Suprapubic skin (tissue), 4 donors: ENCODE data around the gene CCL16. TPM values are rescaled to one million over a fixed set of nuclear protein-coding genes. Genes with fewer than 3 reads are reported as not detected.
"Not testable (repeated sequence)": the region's sequence is repeated elsewhere in the genome, so short reads cannot be mapped to it uniquely, and the experiment has no call there.

Experiments used
- DNase-seq, 2 donors: peaks; one replicate each; pipeline ENCODE4 v3.0.0-alpha.2; 2019; ENCODE audit warnings: low spot score in 2 of 2
- H3K27ac ChIP-seq: fragments of 200-600 bp; sonication (generic); one replicate; pipeline ENCODE4 v1.5.1; 2019
- H3K27me3 ChIP-seq: fragments of 200-600 bp; sonication (generic); one replicate; pipeline ENCODE4 v1.5.1; 2019
- H3K36me3 ChIP-seq: fragments of 200-600 bp; sonication (generic); one replicate; pipeline ENCODE4 v1.5.1; 2019
- H3K4me1 ChIP-seq: fragments of 200-600 bp; sonication (generic); one replicate; pipeline ENCODE4 v1.5.1; 2019
- H3K4me3 ChIP-seq: fragments of 200-600 bp; sonication (generic); one replicate; pipeline ENCODE4 v1.5.1; 2019; ENCODE audit warnings: mild to moderate bottlenecking
- H3K9me3 ChIP-seq: fragments of 200-600 bp; sonication (generic); one replicate; pipeline ENCODE4 v1.5.1; 2019
- EP300 ChIP-seq: sonication (generic); formaldehyde crosslinking; IDR thresholded peaks from one replicate; pipeline ENCODE4 v1.6.1; 2017; ENCODE audit warnings: antibody characterized with exemption
- POLR2A ChIP-seq, 2 donors: fragments of 450-650 bp; IDR thresholded peaks; one replicate each; pipeline ENCODE4 v1.6.1; 2017; ENCODE audit warnings: antibody characterized with exemption in 2 of 2, mild to moderate bottlenecking in 2 of 2, moderate library complexity in 2 of 2
- POLR2AphosphoS5 ChIP-seq, 3 donors: sonication (generic); formaldehyde crosslinking; IDR thresholded peaks; one replicate each; pipeline ENCODE4 v1.6.1; 2017; ENCODE audit warnings: antibody characterized with exemption in 3 of 3
- WGBS: methylation state at CpG from one replicate; pipeline ENCODE4 v1.1.5; 2018; 5-methylcytosine and 5-hydroxymethylcytosine counted together
- total RNA-seq, 4 donors: library from RNA; depleted of rRNA; stranded (reverse); fragments of >200 nt; gene quantifications; one replicate each; pipeline ENCODE4 v1.1.0, GENCODE V29; 2016
- TF ChIP-seq, protein P1 (sequence below), 2 donors: fragments of 200-600 bp in 1 of 2; fragments of 450-650 bp in 1 of 2; sonication (generic) in 1 of 2; IDR thresholded peaks; one replicate each; pipeline ENCODE4 v1.5.1; 2016 to 2019; ENCODE audit warnings: antibody characterized with exemption in 2 of 2, mild to moderate bottlenecking in 1 of 2, moderate library complexity in 1 of 2

CCL16 gene
- total RNA-seq, 4 donors from 2014 or later, result not detected

DNA sequence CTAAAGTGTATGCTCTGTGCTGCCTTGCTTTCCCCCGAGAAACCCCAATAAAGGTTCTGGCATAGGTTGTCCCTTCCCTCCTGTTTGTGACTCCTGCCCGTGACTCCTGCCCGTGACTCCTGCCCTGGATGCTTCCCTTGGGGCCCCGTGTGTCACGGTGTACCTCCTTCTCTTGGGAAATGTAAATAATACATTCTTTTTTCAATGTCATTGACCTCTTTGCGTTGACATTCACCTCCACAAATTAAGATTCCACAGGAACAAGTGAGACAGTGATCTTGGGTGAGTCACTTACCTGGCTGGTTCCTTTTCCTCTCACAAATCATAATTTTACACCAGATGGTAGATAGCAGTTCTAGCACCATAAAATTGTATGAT lies 19.4 kb upstream of the CCL16 start:
- no peaks in the 10 kb centered on the region for H3K4me1 ChIP-seq
- H3K27me3 ChIP-seq, result peaks cover 5% of the 10 kb centered on the region
- no peaks in the 10 kb centered on the region for H3K36me3 ChIP-seq
- 77% methylated on average over 6 of the region's 6 CpGs for WGBS
- no peak for DNase-seq
- H3K4me3 ChIP-seq, result no peak overlapping the region
- H3K27ac ChIP-seq, result no peak overlapping the region
- TF ChIP-seq EP300, result no peak
- TF ChIP-seq, protein P1, sequence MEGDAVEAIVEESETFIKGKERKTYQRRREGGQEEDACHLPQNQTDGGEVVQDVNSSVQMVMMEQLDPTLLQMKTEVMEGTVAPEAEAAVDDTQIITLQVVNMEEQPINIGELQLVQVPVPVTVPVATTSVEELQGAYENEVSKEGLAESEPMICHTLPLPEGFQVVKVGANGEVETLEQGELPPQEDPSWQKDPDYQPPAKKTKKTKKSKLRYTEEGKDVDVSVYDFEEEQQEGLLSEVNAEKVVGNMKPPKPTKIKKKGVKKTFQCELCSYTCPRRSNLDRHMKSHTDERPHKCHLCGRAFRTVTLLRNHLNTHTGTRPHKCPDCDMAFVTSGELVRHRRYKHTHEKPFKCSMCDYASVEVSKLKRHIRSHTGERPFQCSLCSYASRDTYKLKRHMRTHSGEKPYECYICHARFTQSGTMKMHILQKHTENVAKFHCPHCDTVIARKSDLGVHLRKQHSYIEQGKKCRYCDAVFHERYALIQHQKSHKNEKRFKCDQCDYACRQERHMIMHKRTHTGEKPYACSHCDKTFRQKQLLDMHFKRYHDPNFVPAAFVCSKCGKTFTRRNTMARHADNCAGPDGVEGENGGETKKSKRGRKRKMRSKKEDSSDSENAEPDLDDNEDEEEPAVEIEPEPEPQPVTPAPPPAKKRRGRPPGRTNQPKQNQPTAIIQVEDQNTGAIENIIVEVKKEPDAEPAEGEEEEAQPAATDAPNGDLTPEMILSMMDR (IDR thresholded peaks at IDR 0.05), result no peak
- no peak for TF ChIP-seq POLR2AphosphoS5 (IDR thresholded peaks at IDR 0.05)
- no peak for TF ChIP-seq POLR2A (IDR thresholded peaks at IDR 0.05)
- H3K9me3 ChIP-seq, result no peaks in the 10 kb centered on the region

DNA sequence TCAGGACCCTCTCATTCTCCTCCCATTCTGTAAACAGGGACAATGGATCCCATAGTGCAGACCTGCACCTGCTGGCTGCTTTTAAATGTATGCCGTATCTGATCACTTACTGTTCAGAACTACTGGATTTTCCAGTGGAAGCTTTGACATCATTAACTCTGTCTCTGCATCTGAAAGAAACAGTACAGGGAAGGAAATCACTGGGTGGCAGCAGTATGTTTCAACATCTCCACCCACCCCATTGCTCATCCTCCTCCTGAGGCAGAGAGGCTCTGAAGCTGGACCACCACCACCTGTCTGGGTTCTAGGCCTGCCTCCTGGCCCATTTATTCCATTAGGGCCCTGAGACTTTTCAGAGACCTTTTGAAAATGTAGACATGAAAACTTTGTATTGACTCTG lies 17.5 kb upstream of the CCL16 start:
- 87% methylated on average over 1 of the region's 1 CpG for WGBS
- Histone ChIP-seq H3K4me3 (no peak overlapping the region), H3K27ac (no peak overlapping the region), H3K27me3 (peaks cover under 1% of the 10 kb centered on the region), H3K36me3 (no peaks in the 10 kb centered on the region), H3K9me3 (no peaks in the 10 kb centered on the region), H3K4me1 (no peaks in the 10 kb centered on the region)
- TF ChIP-seq EP300 (no peak), POLR2A (IDR thresholded peaks at IDR 0.05) (no peak), POLR2AphosphoS5 (IDR thresholded peaks at IDR 0.05) (no peak)
- TF ChIP-seq, protein P1 (IDR thresholded peaks at IDR 0.05), result no peak
- DNase-seq, result no peak

DNA sequence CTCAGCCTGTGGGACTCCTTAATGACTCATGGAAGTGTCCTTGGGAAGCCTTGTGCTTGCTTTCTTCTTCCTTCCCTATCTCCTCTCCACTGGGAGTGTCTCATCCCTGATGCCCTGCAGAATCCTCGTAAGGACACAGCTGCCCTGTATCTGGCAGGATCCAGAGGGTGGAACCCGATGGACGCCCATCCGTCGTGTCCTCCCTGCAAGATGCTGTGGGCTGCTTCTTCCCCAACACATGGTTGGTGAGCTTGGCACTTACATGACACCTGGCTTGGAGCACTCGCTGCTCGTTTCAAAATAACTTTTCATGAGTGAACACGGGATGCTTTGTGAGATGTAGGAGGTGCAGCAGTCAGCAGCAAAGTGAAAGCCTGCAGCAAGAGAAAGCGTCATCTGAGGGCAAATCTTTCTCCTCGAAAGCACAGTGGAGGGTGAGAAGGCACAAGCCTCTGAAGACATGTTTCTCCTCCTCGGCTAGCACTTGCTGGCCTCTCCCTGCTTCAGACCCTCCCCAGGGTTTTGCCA lies 16.8 kb upstream of the CCL16 start:
- no peak for DNase-seq
- 75% methylated on average over 10 of the region's 11 CpGs for WGBS
- TF ChIP-seq EP300 (no peak), POLR2A (IDR thresholded peaks at IDR 0.05) (no peak), POLR2AphosphoS5 (IDR thresholded peaks at IDR 0.05) (no peak)
- TF ChIP-seq, protein P1 (IDR thresholded peaks at IDR 0.05), result no peak
- Histone ChIP-seq H3K36me3 (no peaks in the 10 kb centered on the region), H3K9me3 (no peaks in the 10 kb centered on the region), H3K4me3 (no peak overlapping the region), H3K27ac (no peak overlapping the region), H3K27me3 (no peaks in the 10 kb centered on the region), H3K4me1 (no peaks in the 10 kb centered on the region)

DNA sequence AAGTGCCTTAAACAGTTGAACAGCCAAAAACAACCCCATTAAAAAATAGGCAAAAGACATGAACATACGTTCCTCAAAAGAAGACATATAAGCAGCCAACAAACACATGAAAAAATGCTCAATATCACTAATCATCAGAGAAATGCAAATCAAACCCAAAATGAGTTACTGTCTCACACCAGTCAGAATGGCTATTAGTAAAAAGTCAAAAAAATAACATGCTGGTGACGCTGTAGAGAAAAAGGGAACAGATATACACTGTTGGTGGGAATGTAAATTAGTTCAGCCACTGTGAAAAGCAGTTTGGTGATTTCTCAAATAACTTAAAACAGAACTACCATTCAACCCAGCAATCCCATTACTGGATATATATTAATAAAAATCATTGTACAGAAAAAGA lies 14.0 kb upstream of the CCL16 start:
- not testable (repeated sequence) for H3K27ac ChIP-seq, H3K36me3 ChIP-seq, DNase-seq, H3K4me3 ChIP-seq, H3K9me3 ChIP-seq, H3K4me1 ChIP-seq, H3K27me3 ChIP-seq
- WGBS, result 74% methylated on average over 2 of the region's 2 CpGs

DNA sequence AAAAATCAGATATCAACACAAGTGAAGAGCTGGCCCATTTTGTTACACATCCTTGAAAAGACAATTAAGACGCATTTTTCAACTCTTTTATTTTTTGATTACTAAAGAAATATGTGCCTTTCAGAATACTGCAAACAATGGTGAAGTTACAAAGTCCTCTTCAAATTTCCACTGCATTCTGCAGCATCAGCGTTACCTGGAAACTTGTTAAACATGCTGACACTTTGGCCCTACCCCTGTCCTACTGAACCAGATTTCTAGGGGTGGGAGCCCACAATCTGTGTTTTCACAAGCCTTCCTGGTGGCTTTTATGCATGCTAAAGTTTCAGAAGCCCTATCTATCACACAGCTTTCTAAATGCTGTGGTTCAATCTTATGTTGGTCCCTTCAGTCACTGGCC lies 9.8 kb upstream of the CCL16 start:
- no peaks in the 10 kb centered on the region for H3K36me3 ChIP-seq
- WGBS, result 87% methylated on average over 2 of the region's 2 CpGs
- TF ChIP-seq, protein P1 (IDR thresholded peaks at IDR 0.05), result no peak
- TF ChIP-seq POLR2AphosphoS5 (IDR thresholded peaks at IDR 0.05), result no peak
- TF ChIP-seq EP300, result no peak
- TF ChIP-seq POLR2A (IDR thresholded peaks at IDR 0.05), result no peak
- H3K27me3 ChIP-seq, result peaks cover 2% of the 10 kb centered on the region
- no peak overlapping the region for H3K27ac ChIP-seq
- H3K4me3 ChIP-seq, result no peak overlapping the region
- no peaks in the 10 kb centered on the region for H3K4me1 ChIP-seq
- DNase-seq, result no peak
- no peaks in the 10 kb centered on the region for H3K9me3 ChIP-seq

DNA sequence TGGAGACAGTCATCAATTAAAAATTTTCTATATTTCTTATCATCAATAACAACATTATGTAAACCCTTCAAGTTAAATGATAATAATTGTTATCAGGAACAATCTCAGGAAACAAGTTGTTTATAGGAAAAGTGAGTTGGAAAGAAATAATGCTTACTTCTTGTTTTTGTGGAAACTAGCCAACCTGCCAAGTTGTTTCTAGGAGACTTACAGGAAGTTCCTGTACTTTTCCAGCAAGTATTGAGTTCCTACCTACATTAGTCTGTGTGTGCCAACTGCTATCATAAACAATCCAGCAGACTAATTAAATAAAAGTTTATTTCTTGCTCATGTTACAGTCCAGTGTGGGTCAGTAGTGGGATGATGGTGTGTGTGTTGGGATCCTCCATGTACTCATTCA lies 6.9 kb upstream of the CCL16 start:
- H3K4me1 ChIP-seq, result no peaks in the 10 kb centered on the region
- no peaks in the 10 kb centered on the region for H3K9me3 ChIP-seq
- no peak overlapping the region for H3K27ac ChIP-seq
- peaks cover 2% of the 10 kb centered on the region for H3K27me3 ChIP-seq
- H3K4me3 ChIP-seq, result no peak overlapping the region
- no peak for DNase-seq
- H3K36me3 ChIP-seq, result no peaks in the 10 kb centered on the region
- TF ChIP-seq POLR2AphosphoS5 (IDR thresholded peaks at IDR 0.05) (no peak), EP300 (no peak), POLR2A (IDR thresholded peaks at IDR 0.05) (no peak)
- TF ChIP-seq, protein P1 (IDR thresholded peaks at IDR 0.05), result no peak
